ENCODE results near the gene ANTKMT.

Gene ANTKMT

DNA sequence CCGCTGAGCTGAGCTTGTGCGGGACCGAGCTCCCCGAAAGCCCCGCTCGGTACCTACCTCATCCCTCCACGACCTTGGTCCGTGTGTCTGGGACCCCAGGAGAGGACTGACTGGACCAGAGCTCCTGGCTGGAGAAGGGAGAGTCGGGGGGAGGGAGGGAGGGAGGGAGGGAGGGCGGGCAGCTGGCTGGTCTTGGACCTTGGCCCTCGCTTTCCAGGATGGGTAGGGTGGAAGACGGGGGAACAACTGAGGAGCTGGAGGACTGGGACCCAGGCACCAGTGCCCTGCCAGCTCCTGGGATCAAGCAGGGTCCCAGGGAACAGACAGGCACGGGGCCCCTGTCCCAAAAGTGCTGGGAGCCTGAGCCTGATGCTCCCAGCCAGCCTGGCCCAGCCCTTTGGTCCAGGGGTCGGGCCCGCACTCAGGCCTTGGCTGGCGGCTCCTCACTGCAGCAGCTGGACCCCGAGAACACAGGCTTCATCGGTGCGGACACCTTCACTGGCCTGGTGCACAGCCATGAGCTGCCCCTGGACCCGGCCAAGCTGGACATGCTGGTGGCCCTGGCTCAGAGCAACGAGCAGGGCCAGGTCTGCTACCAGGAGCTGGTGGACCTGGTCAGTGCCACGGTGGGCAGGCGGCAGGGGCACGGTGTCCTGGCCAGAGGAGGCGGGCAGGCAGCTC is 44.9 kb upstream of the ANTKMT start:
- Histone ChIP-seq H3K4me3 (replicated peaks; ENCODE audit: insufficient read depth, low read length) (no peak overlapping the region), H3K27me3 (ENCODE audit: insufficient read depth, poor library complexity, severe bottlenecking) (no peaks in the 10 kb centered on the region), H3K27ac (replicated peaks) (no peak overlapping the region)
- no peak for DNase-seq (ENCODE audit: low read depth in 1 of 2, low spot score in 1 of 2)
- TF ChIP-seq GABPA (IDR thresholded peaks at IDR 0.05; ENCODE audit: low read depth) (no peak), SPI1 (IDR thresholded peaks at IDR 0.05; ENCODE audit: borderline replicate concordance, low read depth) (no peak)
- TF ChIP-seq, protein P1, sequence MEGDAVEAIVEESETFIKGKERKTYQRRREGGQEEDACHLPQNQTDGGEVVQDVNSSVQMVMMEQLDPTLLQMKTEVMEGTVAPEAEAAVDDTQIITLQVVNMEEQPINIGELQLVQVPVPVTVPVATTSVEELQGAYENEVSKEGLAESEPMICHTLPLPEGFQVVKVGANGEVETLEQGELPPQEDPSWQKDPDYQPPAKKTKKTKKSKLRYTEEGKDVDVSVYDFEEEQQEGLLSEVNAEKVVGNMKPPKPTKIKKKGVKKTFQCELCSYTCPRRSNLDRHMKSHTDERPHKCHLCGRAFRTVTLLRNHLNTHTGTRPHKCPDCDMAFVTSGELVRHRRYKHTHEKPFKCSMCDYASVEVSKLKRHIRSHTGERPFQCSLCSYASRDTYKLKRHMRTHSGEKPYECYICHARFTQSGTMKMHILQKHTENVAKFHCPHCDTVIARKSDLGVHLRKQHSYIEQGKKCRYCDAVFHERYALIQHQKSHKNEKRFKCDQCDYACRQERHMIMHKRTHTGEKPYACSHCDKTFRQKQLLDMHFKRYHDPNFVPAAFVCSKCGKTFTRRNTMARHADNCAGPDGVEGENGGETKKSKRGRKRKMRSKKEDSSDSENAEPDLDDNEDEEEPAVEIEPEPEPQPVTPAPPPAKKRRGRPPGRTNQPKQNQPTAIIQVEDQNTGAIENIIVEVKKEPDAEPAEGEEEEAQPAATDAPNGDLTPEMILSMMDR (IDR thresholded peaks at IDR 0.05; ENCODE audit: insufficient read depth, low read length) = no peak

DNA sequence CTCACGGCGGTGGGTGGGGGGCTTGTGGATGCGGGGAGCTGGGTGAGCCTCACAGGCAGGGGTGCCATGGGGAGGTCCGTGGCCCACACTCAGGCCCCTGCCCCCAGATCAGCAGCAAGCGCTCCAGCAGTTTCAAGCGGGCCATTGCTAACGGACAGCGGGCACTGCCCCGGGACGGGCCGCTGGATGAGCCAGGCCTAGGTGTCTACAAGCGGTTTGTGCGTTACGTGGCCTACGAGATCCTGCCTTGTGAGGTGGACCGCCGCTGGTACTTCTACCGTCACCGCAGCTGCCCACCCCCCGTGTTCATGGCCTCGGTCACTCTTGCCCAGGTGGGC is 44.4 kb upstream of the ANTKMT start:
- H3K4me3 ChIP-seq (replicated peaks; ENCODE audit: insufficient read depth, low read length) = no peak overlapping the region
- H3K27ac ChIP-seq (replicated peaks) = no peak overlapping the region
- H3K27me3 ChIP-seq (ENCODE audit: insufficient read depth, poor library complexity, severe bottlenecking) = no peaks in the 10 kb centered on the region
- TF ChIP-seq, protein P1 (IDR thresholded peaks at IDR 0.05; ENCODE audit: insufficient read depth, low read length) = no peak
- TF ChIP-seq POLR2AphosphoS5 (IDR thresholded peaks at IDR 0.05; ENCODE audit: low read depth) (no peak), GABPA (IDR thresholded peaks at IDR 0.05; ENCODE audit: low read depth) (no peak)
- DNase-seq (ENCODE audit: low read depth in 1 of 2, low spot score in 1 of 2) = no peak

DNA sequence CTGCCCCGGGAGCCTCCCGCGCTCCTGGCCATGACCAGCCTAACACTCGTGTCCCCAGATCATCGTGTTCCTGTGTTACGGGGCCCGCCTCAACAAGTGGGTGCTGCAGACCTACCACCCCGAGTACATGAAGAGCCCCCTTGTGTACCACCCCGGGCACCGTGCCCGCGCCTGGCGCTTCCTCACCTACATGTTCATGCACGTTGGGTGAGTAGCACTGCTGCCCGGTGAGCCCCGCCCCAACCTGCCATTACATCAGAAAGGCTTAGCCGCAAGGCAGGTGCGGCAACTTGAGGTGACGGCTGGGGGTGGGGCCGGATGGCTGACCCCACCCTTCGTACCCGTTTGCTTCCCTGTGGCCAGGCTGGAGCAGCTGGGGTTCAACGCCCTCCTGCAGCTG is 44.0 kb upstream of the ANTKMT start:
- Histone ChIP-seq H3K4me3 (replicated peaks; ENCODE audit: insufficient read depth, low read length) (no peak overlapping the region), H3K27ac (replicated peaks) (no peak overlapping the region), H3K27me3 (ENCODE audit: insufficient read depth, poor library complexity, severe bottlenecking) (no peaks in the 10 kb centered on the region)
- TF ChIP-seq POLR2AphosphoS5 (IDR thresholded peaks at IDR 0.05; ENCODE audit: low read depth) (no peak), SPI1 (IDR thresholded peaks at IDR 0.05; ENCODE audit: borderline replicate concordance, low read depth) (no peak), GABPA (IDR thresholded peaks at IDR 0.05; ENCODE audit: low read depth) (no peak)
- TF ChIP-seq, protein P1 (IDR thresholded peaks at IDR 0.05; ENCODE audit: insufficient read depth, low read length) = no peak
- TF ChIP-seq, protein P2, sequence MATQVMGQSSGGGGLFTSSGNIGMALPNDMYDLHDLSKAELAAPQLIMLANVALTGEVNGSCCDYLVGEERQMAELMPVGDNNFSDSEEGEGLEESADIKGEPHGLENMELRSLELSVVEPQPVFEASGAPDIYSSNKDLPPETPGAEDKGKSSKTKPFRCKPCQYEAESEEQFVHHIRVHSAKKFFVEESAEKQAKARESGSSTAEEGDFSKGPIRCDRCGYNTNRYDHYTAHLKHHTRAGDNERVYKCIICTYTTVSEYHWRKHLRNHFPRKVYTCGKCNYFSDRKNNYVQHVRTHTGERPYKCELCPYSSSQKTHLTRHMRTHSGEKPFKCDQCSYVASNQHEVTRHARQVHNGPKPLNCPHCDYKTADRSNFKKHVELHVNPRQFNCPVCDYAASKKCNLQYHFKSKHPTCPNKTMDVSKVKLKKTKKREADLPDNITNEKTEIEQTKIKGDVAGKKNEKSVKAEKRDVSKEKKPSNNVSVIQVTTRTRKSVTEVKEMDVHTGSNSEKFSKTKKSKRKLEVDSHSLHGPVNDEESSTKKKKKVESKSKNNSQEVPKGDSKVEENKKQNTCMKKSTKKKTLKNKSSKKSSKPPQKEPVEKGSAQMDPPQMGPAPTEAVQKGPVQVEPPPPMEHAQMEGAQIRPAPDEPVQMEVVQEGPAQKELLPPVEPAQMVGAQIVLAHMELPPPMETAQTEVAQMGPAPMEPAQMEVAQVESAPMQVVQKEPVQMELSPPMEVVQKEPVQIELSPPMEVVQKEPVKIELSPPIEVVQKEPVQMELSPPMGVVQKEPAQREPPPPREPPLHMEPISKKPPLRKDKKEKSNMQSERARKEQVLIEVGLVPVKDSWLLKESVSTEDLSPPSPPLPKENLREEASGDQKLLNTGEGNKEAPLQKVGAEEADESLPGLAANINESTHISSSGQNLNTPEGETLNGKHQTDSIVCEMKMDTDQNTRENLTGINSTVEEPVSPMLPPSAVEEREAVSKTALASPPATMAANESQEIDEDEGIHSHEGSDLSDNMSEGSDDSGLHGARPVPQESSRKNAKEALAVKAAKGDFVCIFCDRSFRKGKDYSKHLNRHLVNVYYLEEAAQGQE (IDR thresholded peaks at IDR 0.05; ENCODE audit: insufficient replicate concordance, low read depth) = no peak
- DNase-seq (ENCODE audit: low read depth in 1 of 2, low spot score in 1 of 2) = no peak

DNA sequence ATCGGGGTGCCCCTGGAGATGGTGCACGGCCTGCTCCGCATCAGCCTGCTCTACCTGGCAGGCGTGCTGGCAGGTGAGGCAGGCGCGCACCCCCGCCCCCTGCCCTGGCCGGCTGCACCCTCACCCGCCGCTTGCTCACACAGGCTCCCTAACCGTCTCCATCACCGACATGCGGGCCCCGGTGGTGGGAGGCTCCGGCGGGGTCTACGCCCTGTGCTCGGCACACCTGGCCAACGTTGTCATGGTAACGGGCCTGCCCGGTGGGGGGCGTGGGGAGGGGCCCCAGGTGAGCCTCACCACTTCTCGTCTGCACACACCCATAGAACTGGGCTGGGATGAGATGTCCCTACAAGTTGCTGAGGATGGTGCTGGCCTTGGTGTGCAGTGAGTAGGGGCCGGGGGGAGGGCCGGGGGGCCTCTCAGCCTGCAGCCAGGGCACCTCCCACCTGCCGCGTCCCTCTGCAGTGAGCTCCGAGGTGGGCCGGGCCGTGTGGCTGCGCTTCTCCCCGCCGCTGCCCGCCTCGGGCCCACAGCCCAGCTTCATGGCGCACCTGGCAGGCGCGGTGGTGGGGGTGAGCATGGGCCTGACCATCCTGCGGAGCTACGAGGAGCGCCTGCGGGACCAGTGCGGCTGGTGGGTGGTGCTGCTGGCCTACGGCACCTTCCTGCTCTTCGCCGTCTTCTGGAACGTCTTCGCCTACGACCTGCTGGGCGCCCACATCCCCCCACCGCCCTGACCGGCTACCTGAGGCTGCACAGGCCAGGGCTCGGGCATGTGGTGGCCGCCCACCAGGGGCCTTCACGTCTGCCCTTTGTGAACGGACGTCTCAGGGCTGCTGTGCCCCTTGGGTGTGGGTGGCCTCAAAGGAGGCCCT is 43.4 kb upstream of the ANTKMT start:
- Histone ChIP-seq H3K27me3 (ENCODE audit: insufficient read depth, poor library complexity, severe bottlenecking) (no peaks in the 10 kb centered on the region), H3K4me3 (replicated peaks; ENCODE audit: insufficient read depth, low read length) (no peak overlapping the region), H3K27ac (replicated peaks) (no peak overlapping the region)
- TF ChIP-seq, protein P1 (IDR thresholded peaks at IDR 0.05; ENCODE audit: insufficient read depth, low read length) = no peak
- no peak for TF ChIP-seq GABPA (IDR thresholded peaks at IDR 0.05; ENCODE audit: low read depth)
- TF ChIP-seq POLR2AphosphoS5 (IDR thresholded peaks at IDR 0.05; ENCODE audit: low read depth) = no peak
- TF ChIP-seq, protein P2 (IDR thresholded peaks at IDR 0.05; ENCODE audit: insufficient replicate concordance, low read depth) = no peak
- no peak for TF ChIP-seq SPI1 (IDR thresholded peaks at IDR 0.05; ENCODE audit: borderline replicate concordance, low read depth)
- DNase-seq (ENCODE audit: low read depth in 1 of 2, low spot score in 1 of 2) = no peak

Data from HL-60 (cell line).